Left ventricle myocardium inferior (tissue), 1 donor: Measurements from ENCODE around the gene DDX53. TPM values are rescaled to one million over a fixed set of nuclear protein-coding genes. Genes with fewer than 3 reads are reported as not detected.

Source experiments
- DNase-seq: peaks from one replicate; pipeline ENCODE4 v3.0.0-alpha.2; 2020
- H3K27ac ChIP-seq: fragments of 200-600 bp; replicated peaks from 2 replicates; pipeline ENCODE4 v1.8.0; 2021
- H3K27me3 ChIP-seq: fragments of 200-600 bp; 2 replicates; pipeline ENCODE4 v1.8.0; 2021; ENCODE audit warnings: low read depth
- H3K36me3 ChIP-seq: fragments of 200-600 bp; 2 replicates; pipeline ENCODE4 v1.8.0; 2021
- H3K4me1 ChIP-seq: fragments of 200-600 bp; 2 replicates; pipeline ENCODE4 v1.8.0; 2021
- H3K4me3 ChIP-seq: fragments of 200-600 bp; 2 replicates; pipeline ENCODE4 v1.8.0; 2021; ENCODE audit warnings: mild to moderate bottlenecking, moderate library complexity
- H3K9me3 ChIP-seq: fragments of 200-600 bp; replicated peaks from 2 replicates; pipeline ENCODE4 v1.8.0; 2021
- intact Hi-C: fragments of 100-400 bp; cut with micrococcal nuclease; formaldehyde crosslinking; loops from one replicate; pipeline ENCODE4 v1.11.0; 2022
- total RNA-seq: library from RNA; stranded (reverse); fragmentation: NEBNext Ultra II Directional; extraction: Animal tissue kit (Norgen Biotek cat#: 25700); gene quantifications from one replicate; pipeline ENCODE4 v1.2.1, GENCODE V29; 2021
- TF ChIP-seq, protein P1 (sequence below): fragments of 200-600 bp; IDR thresholded peaks from 2 replicates; pipeline ENCODE4 v1.8.0; 2021; ENCODE audit warnings: antibody characterized with exemption, mild to moderate bottlenecking, borderline replicate concordance
- donor health status: DM: no; HTN: yes; CAD: no; lungs with severe emphysema.

Gene DDX53
- total RNA-seq, 1 donor from 2014 or later: not detected

DNA sequence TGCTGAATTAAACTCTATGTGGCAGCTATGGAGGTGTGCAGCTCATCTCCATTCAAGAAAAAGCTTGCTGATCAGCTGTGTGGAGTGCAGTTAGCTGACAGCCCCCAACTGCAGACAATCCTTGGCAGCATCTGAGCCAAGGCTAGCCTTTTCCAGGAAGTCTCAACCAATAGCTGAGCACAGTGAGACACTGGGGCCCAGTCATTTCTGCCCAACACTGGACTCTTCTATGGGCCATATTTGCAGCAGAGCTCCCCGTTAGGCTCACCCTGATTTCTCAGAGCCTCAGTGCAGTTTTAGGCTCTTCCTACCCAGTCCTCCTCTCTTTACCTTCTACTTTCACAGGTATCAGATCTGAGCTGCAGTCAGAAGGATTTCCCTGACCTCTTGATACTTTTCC, 12.9 kb downstream of the DDX53 start:
- Histone ChIP-seq H3K27me3 (no peaks in the 10 kb centered on the region), H3K4me1 (peaks cover 5% of the 10 kb centered on the region), H3K27ac (peak overlapping the region; percentile 52), H3K9me3 (no peaks in the 10 kb centered on the region), H3K4me3 (no peak overlapping the region), H3K36me3 (no peaks in the 10 kb centered on the region)
- no peak for DNase-seq
- TF ChIP-seq, protein P1, sequence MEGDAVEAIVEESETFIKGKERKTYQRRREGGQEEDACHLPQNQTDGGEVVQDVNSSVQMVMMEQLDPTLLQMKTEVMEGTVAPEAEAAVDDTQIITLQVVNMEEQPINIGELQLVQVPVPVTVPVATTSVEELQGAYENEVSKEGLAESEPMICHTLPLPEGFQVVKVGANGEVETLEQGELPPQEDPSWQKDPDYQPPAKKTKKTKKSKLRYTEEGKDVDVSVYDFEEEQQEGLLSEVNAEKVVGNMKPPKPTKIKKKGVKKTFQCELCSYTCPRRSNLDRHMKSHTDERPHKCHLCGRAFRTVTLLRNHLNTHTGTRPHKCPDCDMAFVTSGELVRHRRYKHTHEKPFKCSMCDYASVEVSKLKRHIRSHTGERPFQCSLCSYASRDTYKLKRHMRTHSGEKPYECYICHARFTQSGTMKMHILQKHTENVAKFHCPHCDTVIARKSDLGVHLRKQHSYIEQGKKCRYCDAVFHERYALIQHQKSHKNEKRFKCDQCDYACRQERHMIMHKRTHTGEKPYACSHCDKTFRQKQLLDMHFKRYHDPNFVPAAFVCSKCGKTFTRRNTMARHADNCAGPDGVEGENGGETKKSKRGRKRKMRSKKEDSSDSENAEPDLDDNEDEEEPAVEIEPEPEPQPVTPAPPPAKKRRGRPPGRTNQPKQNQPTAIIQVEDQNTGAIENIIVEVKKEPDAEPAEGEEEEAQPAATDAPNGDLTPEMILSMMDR: no peak
- intact Hi-C loops: no loop called here

DNA sequence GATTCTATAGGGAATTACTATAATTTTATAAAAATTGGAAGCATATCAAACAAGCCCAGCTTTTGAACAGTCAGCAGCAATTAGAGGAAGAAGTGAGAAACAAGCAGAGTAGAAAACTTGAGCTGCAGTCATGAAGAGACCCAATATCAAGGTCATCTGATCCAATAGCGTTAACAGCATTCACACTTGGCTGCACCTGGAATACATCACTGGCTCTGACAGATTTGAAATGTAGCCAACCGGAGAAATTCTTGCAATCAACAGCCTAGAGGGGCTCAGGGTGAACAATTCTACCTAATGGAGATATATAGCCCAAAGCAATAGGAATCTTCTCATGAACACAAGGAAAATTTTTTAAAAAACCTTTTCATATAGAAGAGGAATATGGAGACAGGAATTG, 13.6 kb downstream of the DDX53 start:
- Histone ChIP-seq H3K9me3 (no peaks in the 10 kb centered on the region), H3K4me3 (no peak overlapping the region), H3K27ac (no peak overlapping the region), H3K36me3 (no peaks in the 10 kb centered on the region), H3K4me1 (peaks cover 5% of the 10 kb centered on the region), H3K27me3 (no peaks in the 10 kb centered on the region)
- intact Hi-C loops: no loop called here
- DNase-seq: no peak
- TF ChIP-seq, protein P1: no peak

DNA sequence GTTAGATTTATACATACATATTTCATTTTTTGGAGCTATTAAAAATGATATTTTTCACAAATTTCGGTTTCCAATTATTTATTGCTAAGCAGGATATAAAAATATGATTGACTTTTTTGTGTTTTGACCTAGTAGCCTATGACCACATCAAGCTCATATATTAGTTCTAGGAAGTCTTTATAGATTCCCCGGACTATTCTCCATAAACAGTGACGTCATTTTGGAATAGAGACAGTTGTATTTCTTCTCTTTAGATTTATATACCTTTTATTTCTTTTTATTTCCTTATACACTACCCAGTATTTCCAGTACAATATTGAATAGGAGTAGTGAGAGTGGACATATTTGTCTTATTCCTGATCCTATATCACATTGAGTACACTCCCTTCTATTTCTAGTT, 31.8 kb downstream of the DDX53 start:
- Histone ChIP-seq H3K27ac (no peak overlapping the region), H3K9me3 (no peaks in the 10 kb centered on the region), H3K36me3 (no peaks in the 10 kb centered on the region), H3K4me1 (no peaks in the 10 kb centered on the region), H3K4me3 (no peak overlapping the region), H3K27me3 (no peaks in the 10 kb centered on the region)
- intact Hi-C loops: no loop called here
- DNase-seq: no peak
- TF ChIP-seq, protein P1: no peak

DNA sequence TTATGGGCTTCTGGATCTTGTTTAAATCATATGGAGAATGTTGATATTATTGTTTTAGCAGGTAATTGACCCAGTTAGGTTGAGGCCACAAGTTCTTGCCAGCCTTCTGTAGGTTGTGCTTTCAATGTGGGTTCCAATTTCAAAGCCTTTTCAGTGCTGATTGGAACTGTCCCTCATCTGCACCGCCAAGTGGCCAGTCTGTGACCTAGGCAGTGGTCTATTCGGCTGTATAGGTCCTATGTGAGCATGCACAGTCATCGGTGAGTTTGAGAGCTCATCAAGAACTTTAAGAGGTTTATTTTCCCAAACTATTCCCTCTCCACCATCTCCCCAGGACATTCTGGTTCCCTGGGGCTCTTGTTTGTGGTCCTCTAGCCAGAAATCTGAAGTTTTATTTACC, 35.7 kb downstream of the DDX53 start:
- no peak overlapping the region for H3K27ac ChIP-seq
- H3K36me3 ChIP-seq: no peaks in the 10 kb centered on the region
- no peaks in the 10 kb centered on the region for H3K4me1 ChIP-seq
- intact Hi-C loops: no loop called here
- no peaks in the 10 kb centered on the region for H3K27me3 ChIP-seq
- DNase-seq: no peak
- H3K4me3 ChIP-seq: no peak overlapping the region
- H3K9me3 ChIP-seq: no peaks in the 10 kb centered on the region
- TF ChIP-seq, protein P1: no peak

DNA sequence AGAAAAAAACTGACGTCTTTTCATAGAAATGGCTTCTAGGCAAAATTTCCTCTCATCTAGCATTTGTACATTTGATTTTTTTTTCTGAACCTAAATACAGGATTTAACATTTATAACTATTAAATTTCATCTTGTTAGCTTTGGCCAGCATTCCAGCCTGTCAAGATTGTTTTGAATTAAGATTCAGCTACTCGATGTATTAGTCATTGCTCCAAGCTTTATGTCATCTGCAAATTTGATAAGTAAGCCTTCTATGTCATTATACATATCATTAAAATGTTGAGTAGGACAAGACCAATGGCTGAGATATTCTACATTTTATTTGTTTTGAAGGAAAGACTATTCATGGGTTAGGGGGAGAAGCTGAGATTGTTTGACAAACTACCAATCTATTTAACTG, 46.7 kb downstream of the DDX53 start:
- no peaks in the 10 kb centered on the region for H3K27me3 ChIP-seq
- H3K36me3 ChIP-seq: no peaks in the 10 kb centered on the region
- H3K4me1 ChIP-seq: no peaks in the 10 kb centered on the region
- H3K27ac ChIP-seq: no peak overlapping the region
- TF ChIP-seq, protein P1: no peak
- no peaks in the 10 kb centered on the region for H3K9me3 ChIP-seq
- intact Hi-C loops: no loop called here
- DNase-seq: no peak
- no peak overlapping the region for H3K4me3 ChIP-seq
